Fibroblast of lung (primary cell): ENCODE results near the gene GPC6. TPM values are rescaled to one million over a fixed set of nuclear protein-coding genes. Genes with fewer than 3 reads are reported as not detected.

Experiments used
- DNase-seq, 2 donors: peaks; one replicate each; pipeline versions ENCODE4 v3.0.0 to v3.0.0-alpha.2; 2010; ENCODE audit warnings: low read depth in 2 of 2
- H2AFZ ChIP-seq: 2 replicates; pipeline ENCODE4 v1.5.1; 2012; ENCODE audit warnings: low read length, control low read depth, inconsistent platforms
- H3K27ac ChIP-seq: 2 replicates; pipeline ENCODE4 v1.5.1; 2011; ENCODE audit warnings: low read length, control low read depth; ENCODE audit not compliant: insufficient read depth
- H3K27me3 ChIP-seq: 2 replicates; pipeline ENCODE4 v1.5.1; 2011; ENCODE audit warnings: mild to moderate bottlenecking, low read length; ENCODE audit not compliant: control insufficient read depth, insufficient read depth
- H3K36me3 ChIP-seq: 2 replicates; pipeline ENCODE4 v1.5.1; 2011; ENCODE audit warnings: low read length; ENCODE audit not compliant: control insufficient read depth, insufficient read depth
- H3K4me1 ChIP-seq: 2 replicates; pipeline ENCODE4 v1.5.1; 2011; ENCODE audit warnings: low read length; ENCODE audit not compliant: control insufficient read depth, insufficient read depth; ENCODE audit errors: extremely low read depth
- H3K4me2 ChIP-seq: 2 replicates; pipeline ENCODE4 v1.5.1; 2011; ENCODE audit warnings: low read length, control low read depth; ENCODE audit not compliant: insufficient read depth; ENCODE audit errors: extremely low read depth
- H3K4me3 ChIP-seq, 4 experiments: fragments of 200-600 bp in 1 of 4; sonication (generic) in 1 of 4; replicated peaks in 1 of 4; 2 replicates each; pipeline ENCODE4 v1.5.1; 2011 to 2016; ENCODE audit warnings: low read length in 4 of 4, low read depth in 3 of 4, mild to moderate bottlenecking in 3 of 4, control low read depth in 2 of 4, inconsistent platforms in 1 of 4, mixed read lengths in 1 of 4; ENCODE audit not compliant: insufficient read depth in 1 of 4; ENCODE audit errors: control extremely low read depth in 1 of 4
- H3K79me2 ChIP-seq: 2 replicates; pipeline ENCODE4 v1.5.1; 2012; ENCODE audit warnings: mild to moderate bottlenecking, low read length, inconsistent platforms; ENCODE audit not compliant: control insufficient read depth, insufficient read depth
- H3K9ac ChIP-seq: 2 replicates; pipeline ENCODE4 v1.5.1; 2011; ENCODE audit warnings: mild to moderate bottlenecking, low read length, control low read depth; ENCODE audit not compliant: insufficient read depth
- H3K9me3 ChIP-seq: 2 replicates; pipeline ENCODE4 v1.5.1; 2012; ENCODE audit warnings: low read depth, low read length; ENCODE audit not compliant: control insufficient read depth, insufficient read depth
- H4K20me1 ChIP-seq: 2 replicates; pipeline ENCODE4 v1.5.1; 2011; ENCODE audit warnings: low read length; ENCODE audit not compliant: control insufficient read depth, insufficient read depth; ENCODE audit errors: extremely low read depth
- CTCF ChIP-seq, 2 donors: IDR thresholded peaks in 1 of 2; conservative IDR thresholded peaks in 1 of 2; 1 replicate in 1 of 2; 2 replicates in 1 of 2; pipeline ENCODE4 v1.5.1; 2011 to 2012; ENCODE audit warnings: low read length in 2 of 2, control low read depth in 1 of 2, inconsistent platforms in 1 of 2, low read depth in 1 of 2, mild to moderate bottlenecking in 1 of 2
- EZH2 ChIP-seq: IDR thresholded peaks from 2 replicates; pipeline ENCODE4 v1.5.1; 2012; ENCODE audit warnings: low read length, control low read depth, mild to moderate bottlenecking; ENCODE audit errors: missing control alignments
- polyA plus RNA-seq, 2 donors: library from polyadenylated mRNA; depleted of rRNA in 1 of 2; stranded (reverse) in 1 of 2; unstranded in 1 of 2; fragments of >200 nt; gene quantifications; 2 replicates each; pipeline ENCODE4 v1.2.1, GENCODE V29; 2011 to 2012; ENCODE audit warnings: missing spikeins in 1 of 2
- total RNA-seq: library from RNA; depleted of rRNA; stranded (reverse); fragments of >200 nt; gene quantifications from 2 replicates; pipeline ENCODE4 v1.2.1, GENCODE V29; 2014

The GPC6 gene
- total and polyA plus RNA-seq, 2 donors (not counting 1 experiment from before 2014, with no cell fraction given) = 11.2 to 33.7 TPM

- H3K4me3 ChIP-seq = no peak overlapping the region
- no peaks in the 10 kb centered on the region for H3K27me3 ChIP-seq
- no peaks in the 10 kb centered on the region for H3K79me2 ChIP-seq
- no peaks in the 10 kb centered on the region for H3K36me3 ChIP-seq
- peaks cover 11% of the 10 kb centered on the region for H3K4me1 ChIP-seq
- peak in 1 of 2 donors; percentile 77 for DNase-seq
- no peak overlapping the region for H3K9ac ChIP-seq
- TF ChIP-seq CTCF (conservative IDR thresholded peaks at IDR 0.05 in 1 of 2, IDR thresholded peaks at IDR 0.05 in 1 of 2; ENCODE audit: low read depth in 1 of 2, low read length in 2 of 2) = no peak
- no peak for TF ChIP-seq EZH2
- no peaks in the 10 kb centered on the region for H4K20me1 ChIP-seq
- H3K9me3 ChIP-seq = no peaks in the 10 kb centered on the region
- H3K4me2 ChIP-seq = no peak overlapping the region
- no peak overlapping the region for H2AFZ ChIP-seq
- H3K27ac ChIP-seq = no peak overlapping the region
Measured at GRCh38 chr13:94332359-94333096, 1105.9 kb downstream of the GPC6 start.

GRCh38 chr13:94333131-94333820 is 1106.7 kb downstream of the GPC6 start:
- no peak for TF ChIP-seq EZH2
- TF ChIP-seq CTCF (conservative IDR thresholded peaks at IDR 0.05 in 1 of 2, IDR thresholded peaks at IDR 0.05 in 1 of 2; ENCODE audit: low read depth in 1 of 2, low read length in 2 of 2) = no peak
- H3K4me1 ChIP-seq = peaks cover 11% of the 10 kb centered on the region
- no peaks in the 10 kb centered on the region for H3K79me2 ChIP-seq
- no peak overlapping the region for H2AFZ ChIP-seq
- peak in 1 of 2 donors; percentile 57 for DNase-seq
- no peak overlapping the region for H3K4me2 ChIP-seq
- no peaks in the 10 kb centered on the region for H3K36me3 ChIP-seq
- no peaks in the 10 kb centered on the region for H3K27me3 ChIP-seq
- no peak overlapping the region for H3K27ac ChIP-seq
- no peak overlapping the region for H3K9ac ChIP-seq
- no peak overlapping the region for H3K4me3 ChIP-seq
- H3K9me3 ChIP-seq = no peaks in the 10 kb centered on the region
- no peaks in the 10 kb centered on the region for H4K20me1 ChIP-seq

DNA sequence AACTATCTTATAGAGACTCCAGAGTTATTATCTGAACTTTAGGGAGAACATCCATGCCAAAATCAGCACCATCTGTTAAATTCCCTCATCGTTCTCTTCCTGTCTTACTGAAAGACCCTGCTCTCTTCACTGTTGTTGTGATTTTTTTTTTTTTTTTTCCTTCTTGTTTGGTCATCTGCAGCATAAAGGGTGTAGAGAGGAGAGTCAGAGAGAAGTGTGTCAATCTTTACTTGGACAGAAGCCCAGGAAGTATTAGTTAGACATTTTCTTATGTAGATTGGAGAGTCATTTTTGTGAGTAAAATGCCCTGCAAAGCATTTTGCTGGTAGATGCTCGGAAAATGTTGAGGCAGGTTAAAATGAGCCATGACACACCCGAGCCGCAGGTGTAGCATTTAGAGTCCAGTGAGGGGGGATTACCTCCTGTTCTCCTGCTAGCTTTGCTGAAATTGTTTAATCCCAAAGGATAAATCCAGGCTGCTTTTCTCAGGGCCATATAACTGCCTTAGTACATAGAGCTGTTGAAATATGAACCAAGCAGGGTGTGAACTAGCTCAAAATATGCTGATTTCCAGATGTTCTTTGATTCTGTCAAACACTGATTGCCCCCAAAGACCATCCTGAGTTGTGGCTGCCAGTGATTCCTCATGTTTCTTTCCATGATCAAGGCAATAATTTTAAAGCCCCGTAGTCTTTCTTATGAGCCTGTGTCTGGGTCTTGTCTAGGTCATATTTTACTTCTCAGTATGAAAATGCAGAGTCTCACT is 1109.3 kb downstream of the GPC6 start:
- H3K9ac ChIP-seq = no peak overlapping the region
- no peak overlapping the region for H3K4me2 ChIP-seq
- no peak overlapping the region for H3K27ac ChIP-seq
- H3K27me3 ChIP-seq = no peaks in the 10 kb centered on the region
- DNase-seq = no peak
- no peak for TF ChIP-seq EZH2
- no peak for TF ChIP-seq CTCF (conservative IDR thresholded peaks at IDR 0.05 in 1 of 2, IDR thresholded peaks at IDR 0.05 in 1 of 2; ENCODE audit: low read depth in 1 of 2, low read length in 2 of 2)
- no peaks in the 10 kb centered on the region for H3K4me1 ChIP-seq
- no peak overlapping the region for H3K4me3 ChIP-seq
- H3K36me3 ChIP-seq = no peaks in the 10 kb centered on the region
- H4K20me1 ChIP-seq = no peaks in the 10 kb centered on the region
- H2AFZ ChIP-seq = no peak overlapping the region
- no peaks in the 10 kb centered on the region for H3K9me3 ChIP-seq
- H3K79me2 ChIP-seq = no peaks in the 10 kb centered on the region
